Measurements from ENCODE around the gene ASPG.

- TF ChIP-seq CTCF (conservative IDR thresholded peaks at IDR 0.05; ENCODE audit: low read length), result no peak
- no peak for TF ChIP-seq EZH2phosphoT487 (IDR thresholded peaks at IDR 0.05; ENCODE audit: borderline replicate concordance, low read depth, low read length)
Measured at GRCh38 chr14:104084251-104085002, 1.1 kb upstream of the ASPG start.

Data from OCI-LY7 (cell line).